T47D (cell line): ENCODE results near the gene SULT1A3.
"Not testable (repeated sequence)": the region's sequence is repeated elsewhere in the genome, so short reads cannot be mapped to it uniquely, and the experiment has no call there.

Experiments used
- DNase-seq, 2 experiments: peaks; one replicate each; pipeline versions ENCODE4 v3.0.0 to v3.0.0-alpha.2; 2011 to 2012; ENCODE audit warnings: low read depth in 1 of 2, low spot score in 1 of 2
- JUND ChIP-seq: IDR thresholded peaks from 2 replicates; pipeline ENCODE4 v1.6.1; 2012; ENCODE audit warnings: low read depth
- in situ Hi-C: cut with HindIII; loops from 2 replicates; pipeline ENCODE4 v1.10.0; 2016; ENCODE audit warnings: low sequenced_read_pairs, low pct_unique_long_range_greater_than_20kb

SULT1A3 gene

GRCh38 chr16:30199049-30199448, at the start of gene SULT1A3:
TSS of gene SULT1A3 (plus strand) at chr16:30199255. CDS start at chr16:30200729, 1,474 bp downstream.
- in situ Hi-C loops, DNase-seq: not testable (repeated sequence)

DNA sequence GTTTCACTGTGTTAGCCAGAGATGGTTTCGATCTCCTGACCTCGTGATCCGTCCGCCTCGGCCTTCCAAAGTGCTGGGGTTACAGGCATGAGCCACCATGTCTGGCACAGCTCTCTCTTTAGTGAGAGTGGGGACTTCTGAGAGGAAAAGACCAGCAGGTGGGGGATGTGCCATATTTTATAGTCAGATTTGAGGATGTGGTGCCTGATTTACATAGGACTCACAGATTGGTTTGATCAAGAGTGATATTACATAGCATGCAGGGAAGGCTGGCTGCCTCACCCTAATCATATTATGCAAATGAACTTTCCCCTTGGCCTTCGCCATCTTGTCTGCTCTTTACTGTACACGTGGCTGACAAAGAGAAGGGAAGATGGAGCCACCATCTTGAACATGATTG, 48.0 kb upstream of the SULT1A3 start:
- no peak for TF ChIP-seq JUND
- DNase-seq, result no peak
- in situ Hi-C loops, result no loop called here

GRCh38 chr16:30152517-30152916, 46.5 kb upstream of the SULT1A3 start:
- no peak for DNase-seq
- in situ Hi-C loops, result no loop called here
- TF ChIP-seq JUND, result no peak

GRCh38 chr16:30155188-30155587, 43.9 kb upstream of the SULT1A3 start:
- TF ChIP-seq JUND, result no peak
- no peak for DNase-seq
- in situ Hi-C loops, result no loop called here

GRCh38 chr16:30157214-30157613, 41.8 kb upstream of the SULT1A3 start:
- DNase-seq, result no peak
- no peak for TF ChIP-seq JUND
- in situ Hi-C loops, result no loop called here

- TF ChIP-seq JUND, result no peak
- in situ Hi-C loops, result no loop called here
- no peak for DNase-seq
Observed at GRCh38 chr16:30163538-30163937, 35.5 kb upstream of the SULT1A3 start.

DNA sequence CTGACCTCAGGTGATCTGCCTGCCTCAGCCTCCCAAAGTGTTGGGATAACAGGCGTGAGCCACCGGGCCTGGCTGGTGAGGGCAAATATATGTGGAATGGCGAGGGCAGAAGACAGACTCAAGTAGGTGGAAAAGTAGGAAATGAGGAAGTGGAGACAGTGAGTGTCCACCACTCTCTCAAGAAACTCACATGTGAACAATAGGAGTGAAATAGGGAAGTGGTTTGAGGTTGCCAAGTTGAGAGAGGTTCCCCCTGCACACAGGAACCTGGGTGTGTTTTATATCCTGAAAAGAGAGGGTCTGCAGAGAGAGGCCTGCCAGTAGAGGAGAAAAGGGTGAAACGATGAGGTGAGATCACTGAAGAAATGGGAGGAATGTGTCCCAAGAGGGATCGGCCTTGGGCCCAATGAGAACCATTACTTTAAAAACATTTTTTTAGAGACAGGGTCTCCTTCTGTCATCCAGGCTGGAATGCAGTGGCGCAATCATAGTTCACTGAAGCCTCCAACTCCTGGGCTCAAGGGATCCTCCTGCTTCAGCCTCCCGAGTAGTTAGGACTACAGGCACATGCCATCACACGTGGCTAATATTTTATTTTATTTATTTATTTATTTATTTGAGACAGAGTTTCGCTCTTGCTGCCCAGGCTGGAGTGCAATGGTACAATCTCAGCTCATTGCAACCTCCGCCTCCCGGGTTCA, 32.7 kb upstream of the SULT1A3 start:
- no peak for DNase-seq
- in situ Hi-C loops, result no loop called here
- TF ChIP-seq JUND, result no peak

GRCh38 chr16:30168746-30169145, 30.3 kb upstream of the SULT1A3 start:
- DNase-seq, in situ Hi-C loops: not testable (repeated sequence)

DNA sequence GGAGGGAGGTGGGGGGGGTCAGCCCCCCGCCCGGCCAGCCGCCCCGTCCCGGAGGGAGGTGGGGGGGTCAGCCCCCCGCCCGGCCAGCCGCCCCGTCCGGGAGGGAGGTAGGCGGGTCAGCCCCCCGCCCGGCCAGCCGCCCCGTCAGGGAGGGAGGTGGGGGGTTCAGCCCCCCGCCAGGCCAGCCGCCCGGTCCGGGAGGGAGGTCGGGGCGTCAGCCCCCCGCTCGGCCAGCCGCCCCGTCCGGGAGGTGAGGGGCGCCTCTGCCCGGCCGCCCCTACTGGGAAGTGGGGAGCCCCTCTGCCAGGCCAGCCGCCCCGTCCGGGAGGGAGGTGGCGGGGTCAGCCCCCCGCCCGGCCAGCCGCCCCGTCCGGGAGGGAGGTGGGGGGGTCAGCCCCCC, 29.6 kb upstream of the SULT1A3 start:
- in situ Hi-C loops, DNase-seq: not testable (repeated sequence)

- DNase-seq, in situ Hi-C loops: not testable (repeated sequence)
Observed at GRCh38 chr16:30170145-30170544, 28.9 kb upstream of the SULT1A3 start.

- no peak for DNase-seq
- no peak for TF ChIP-seq JUND
- in situ Hi-C loops, result no loop called here
Observed at GRCh38 chr16:30173054-30173453, 26.0 kb upstream of the SULT1A3 start.

DNA sequence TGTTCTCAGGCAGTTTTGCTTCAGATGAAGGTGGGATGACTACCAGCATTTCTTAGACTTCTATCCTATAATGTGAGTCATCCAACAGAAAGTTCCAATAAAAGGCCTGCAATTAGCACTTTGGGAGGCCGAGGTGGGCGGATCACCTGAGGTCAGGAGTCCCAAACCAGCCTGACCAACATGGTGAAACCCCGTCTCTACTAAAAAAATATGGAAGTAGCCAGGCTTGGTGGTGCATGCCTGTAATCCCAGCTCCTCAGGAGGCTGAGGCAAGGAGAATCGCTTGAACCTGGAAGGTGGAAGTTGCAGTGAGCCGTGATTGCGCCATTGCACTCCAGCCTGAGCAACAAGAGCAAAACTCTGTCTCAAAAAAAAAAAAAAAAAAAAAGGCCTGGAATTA, 22.2 kb upstream of the SULT1A3 start:
- in situ Hi-C loops, DNase-seq: not testable (repeated sequence)

DNA sequence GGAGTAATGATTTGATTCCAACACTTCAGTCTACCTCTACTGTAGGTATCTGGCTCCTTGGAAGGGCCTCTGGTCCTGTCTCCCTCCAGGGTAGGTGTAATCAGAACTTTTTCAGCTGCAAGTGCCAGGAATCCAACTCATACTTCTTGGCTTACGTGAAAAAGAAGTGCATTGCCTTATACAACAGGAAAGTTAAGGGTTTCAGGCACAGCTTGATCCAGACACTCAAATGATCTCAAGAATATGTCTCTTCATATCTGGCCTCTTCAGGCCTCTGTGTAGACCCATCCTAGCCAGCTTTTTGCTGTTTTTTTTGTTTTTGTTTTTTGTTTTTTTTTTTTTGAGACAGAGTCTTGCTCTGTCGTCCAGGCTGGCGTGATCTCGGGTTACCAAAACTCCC, 19.9 kb upstream of the SULT1A3 start:
- in situ Hi-C loops, result no loop called here
- DNase-seq, result no peak
- no peak for TF ChIP-seq JUND

GRCh38 chr16:30179931-30180330, 19.1 kb upstream of the SULT1A3 start:
- no peak for TF ChIP-seq JUND
- in situ Hi-C loops, result no loop called here
- DNase-seq, result no peak

GRCh38 chr16:30180741-30181140, 18.3 kb upstream of the SULT1A3 start:
- no peak for DNase-seq
- in situ Hi-C loops, result no loop called here
- no peak for TF ChIP-seq JUND
